ENCODE measurements around the gene NOL4.
"Not testable (repeated sequence)": the region's sequence is repeated elsewhere in the genome, so short reads cannot be mapped to it uniquely, and the experiment has no call there.

NOL4 gene, protein sequence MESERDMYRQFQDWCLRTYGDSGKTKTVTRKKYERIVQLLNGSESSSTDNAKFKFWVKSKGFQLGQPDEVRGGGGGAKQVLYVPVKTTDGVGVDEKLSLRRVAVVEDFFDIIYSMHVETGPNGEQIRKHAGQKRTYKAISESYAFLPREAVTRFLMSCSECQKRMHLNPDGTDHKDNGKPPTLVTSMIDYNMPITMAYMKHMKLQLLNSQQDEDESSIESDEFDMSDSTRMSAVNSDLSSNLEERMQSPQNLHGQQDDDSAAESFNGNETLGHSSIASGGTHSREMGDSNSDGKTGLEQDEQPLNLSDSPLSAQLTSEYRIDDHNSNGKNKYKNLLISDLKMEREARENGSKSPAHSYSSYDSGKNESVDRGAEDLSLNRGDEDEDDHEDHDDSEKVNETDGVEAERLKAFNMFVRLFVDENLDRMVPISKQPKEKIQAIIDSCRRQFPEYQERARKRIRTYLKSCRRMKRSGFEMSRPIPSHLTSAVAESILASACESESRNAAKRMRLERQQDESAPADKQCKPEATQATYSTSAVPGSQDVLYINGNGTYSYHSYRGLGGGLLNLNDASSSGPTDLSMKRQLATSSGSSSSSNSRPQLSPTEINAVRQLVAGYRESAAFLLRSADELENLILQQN

DNA sequence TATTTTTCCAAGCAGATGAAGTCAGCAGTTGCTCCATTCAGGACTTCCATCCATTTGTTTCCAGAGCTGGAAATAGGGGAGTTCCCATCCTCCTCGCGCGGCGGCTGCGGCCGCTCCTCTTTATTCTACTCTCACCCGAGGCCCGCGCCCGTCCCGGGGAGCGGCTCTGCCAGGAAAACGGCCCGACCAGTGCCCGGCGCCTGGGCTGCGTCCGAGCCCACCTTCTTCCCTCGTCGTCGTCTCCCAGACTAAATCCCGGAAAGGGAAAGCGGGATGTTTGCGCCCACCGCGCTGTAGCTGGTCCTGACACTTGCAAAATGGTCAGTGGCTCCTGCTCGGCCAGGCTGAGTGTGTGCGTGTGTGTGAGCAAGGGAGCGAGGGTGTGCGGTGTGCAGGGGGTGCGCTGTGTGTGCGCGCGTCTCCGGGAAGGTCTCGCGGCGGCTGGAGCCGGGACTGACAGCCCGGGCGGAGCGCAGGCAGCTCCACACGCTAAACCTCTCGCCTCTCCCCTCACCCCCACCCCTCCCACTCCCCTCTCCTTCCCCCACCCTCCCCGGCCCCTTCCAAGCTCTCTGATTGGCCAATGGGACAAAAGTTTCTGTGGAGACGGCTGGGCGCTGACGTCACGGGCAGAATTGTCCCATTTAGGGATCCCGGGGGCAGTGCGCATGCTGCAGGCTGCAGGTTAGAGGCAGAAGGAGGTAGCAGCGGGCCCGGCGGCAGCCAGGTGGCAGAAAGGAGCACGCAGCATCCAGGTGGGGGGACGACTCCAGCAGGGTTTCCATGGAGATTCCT, at the start of gene NOL4:
TSS of gene NOL4 (minus strand) at position 491 of the 795 bp plus-strand sequence. CDS start 1,660 bp downstream, outside the sequence.
- no peak within 1 kb of the TSS for H3K4me3 ChIP-seq (ENCODE audit: low read depth in 1 of 2, low read length in 1 of 2)
- no peaks in the 10 kb centered on the region for H3K9me3 ChIP-seq
- H3K27ac ChIP-seq = no peak within 1 kb of the TSS
- no peaks in the 10 kb centered on the region for H3K36me3 ChIP-seq
- H3K27me3 ChIP-seq = peaks cover 75% of the 10 kb centered on the region
- TF ChIP-seq, protein P1, sequence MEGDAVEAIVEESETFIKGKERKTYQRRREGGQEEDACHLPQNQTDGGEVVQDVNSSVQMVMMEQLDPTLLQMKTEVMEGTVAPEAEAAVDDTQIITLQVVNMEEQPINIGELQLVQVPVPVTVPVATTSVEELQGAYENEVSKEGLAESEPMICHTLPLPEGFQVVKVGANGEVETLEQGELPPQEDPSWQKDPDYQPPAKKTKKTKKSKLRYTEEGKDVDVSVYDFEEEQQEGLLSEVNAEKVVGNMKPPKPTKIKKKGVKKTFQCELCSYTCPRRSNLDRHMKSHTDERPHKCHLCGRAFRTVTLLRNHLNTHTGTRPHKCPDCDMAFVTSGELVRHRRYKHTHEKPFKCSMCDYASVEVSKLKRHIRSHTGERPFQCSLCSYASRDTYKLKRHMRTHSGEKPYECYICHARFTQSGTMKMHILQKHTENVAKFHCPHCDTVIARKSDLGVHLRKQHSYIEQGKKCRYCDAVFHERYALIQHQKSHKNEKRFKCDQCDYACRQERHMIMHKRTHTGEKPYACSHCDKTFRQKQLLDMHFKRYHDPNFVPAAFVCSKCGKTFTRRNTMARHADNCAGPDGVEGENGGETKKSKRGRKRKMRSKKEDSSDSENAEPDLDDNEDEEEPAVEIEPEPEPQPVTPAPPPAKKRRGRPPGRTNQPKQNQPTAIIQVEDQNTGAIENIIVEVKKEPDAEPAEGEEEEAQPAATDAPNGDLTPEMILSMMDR (IDR thresholded peaks at IDR 0.05) = no peak
- no peaks in the 10 kb centered on the region for H3K4me1 ChIP-seq (ENCODE audit: control insufficient read depth in 1 of 2, insufficient read depth in 1 of 2, low read depth in 1 of 2, low read length in 1 of 2)

DNA sequence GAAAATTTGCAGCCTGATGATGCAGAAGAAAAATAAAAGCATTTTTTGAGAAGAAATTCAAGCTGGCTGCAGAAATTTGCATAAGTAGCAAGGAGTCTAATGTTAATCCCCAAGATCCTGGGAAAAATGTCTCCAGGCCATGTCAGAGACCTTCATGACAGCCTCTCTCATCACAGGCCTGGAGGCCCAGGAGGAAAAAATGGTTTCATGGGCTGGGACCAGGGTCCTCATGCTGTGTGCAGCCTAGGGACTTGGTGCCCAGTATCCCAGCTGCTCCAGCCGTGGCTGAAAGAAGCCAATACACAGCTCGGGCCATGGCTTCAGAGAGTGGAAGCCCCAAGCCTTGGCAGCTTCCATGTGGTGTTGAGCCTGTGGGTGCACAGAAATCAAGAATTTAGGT, 41.3 kb upstream of the NOL4 start:
- not testable (repeated sequence) for H3K27me3 ChIP-seq; H3K9me3 ChIP-seq; H3K27ac ChIP-seq; H3K36me3 ChIP-seq; H3K4me1 ChIP-seq (ENCODE audit: control insufficient read depth in 1 of 2, insufficient read depth in 1 of 2, low read depth in 1 of 2, low read length in 1 of 2); H3K4me3 ChIP-seq (ENCODE audit: low read depth in 1 of 2, low read length in 1 of 2)

DNA sequence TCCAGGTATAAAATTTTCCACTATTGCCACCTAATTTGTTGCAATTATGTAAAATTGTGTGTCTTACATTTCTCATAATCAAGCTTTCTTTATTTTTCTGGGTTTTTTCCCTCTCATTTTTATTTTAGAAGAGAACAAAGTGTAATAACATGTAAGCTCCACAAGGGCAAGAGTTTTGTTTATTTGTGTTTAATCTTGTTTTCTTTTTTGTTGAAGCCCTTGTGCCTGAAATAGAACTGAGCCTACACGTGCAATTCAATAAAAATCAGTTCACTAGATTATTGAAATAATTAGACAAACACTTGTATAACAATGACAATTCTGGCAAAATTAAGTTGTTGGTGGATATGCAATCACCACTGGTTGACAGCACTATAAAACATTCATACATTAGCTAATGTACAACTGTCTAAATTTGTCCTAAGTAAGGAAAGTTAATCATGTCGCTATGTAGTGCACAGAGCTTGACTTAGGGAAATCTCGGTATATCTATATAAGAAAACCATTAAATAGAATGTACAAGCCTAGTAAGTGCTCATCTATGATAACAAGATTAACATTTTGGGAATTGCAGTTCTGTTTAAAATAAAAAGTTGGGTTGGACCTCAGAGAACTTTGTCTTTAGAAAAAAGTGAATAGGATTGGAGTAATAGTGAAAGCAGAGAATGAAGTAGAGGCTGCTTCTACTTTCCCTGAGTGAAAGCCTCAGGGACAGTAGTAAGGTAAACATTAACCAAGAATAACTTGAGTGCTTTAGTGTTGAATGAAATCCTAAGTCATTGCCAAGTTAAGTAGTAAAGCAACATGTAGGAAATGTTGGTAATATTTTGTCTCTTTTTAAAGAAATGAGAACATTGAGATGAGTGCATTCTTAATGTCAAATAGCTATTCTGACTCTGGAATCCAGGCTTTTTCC, 37.4 kb upstream of the NOL4 start:
- no peaks in the 10 kb centered on the region for H3K9me3 ChIP-seq
- TF ChIP-seq, protein P1 (IDR thresholded peaks at IDR 0.05) = no peak
- no peak overlapping the region for H3K27ac ChIP-seq
- H3K36me3 ChIP-seq = no peaks in the 10 kb centered on the region
- no peaks in the 10 kb centered on the region for H3K4me1 ChIP-seq (ENCODE audit: control insufficient read depth in 1 of 2, insufficient read depth in 1 of 2, low read depth in 1 of 2, low read length in 1 of 2)
- no peak overlapping the region for H3K4me3 ChIP-seq (ENCODE audit: low read depth in 1 of 2, low read length in 1 of 2)
- H3K27me3 ChIP-seq = no peaks in the 10 kb centered on the region

DNA sequence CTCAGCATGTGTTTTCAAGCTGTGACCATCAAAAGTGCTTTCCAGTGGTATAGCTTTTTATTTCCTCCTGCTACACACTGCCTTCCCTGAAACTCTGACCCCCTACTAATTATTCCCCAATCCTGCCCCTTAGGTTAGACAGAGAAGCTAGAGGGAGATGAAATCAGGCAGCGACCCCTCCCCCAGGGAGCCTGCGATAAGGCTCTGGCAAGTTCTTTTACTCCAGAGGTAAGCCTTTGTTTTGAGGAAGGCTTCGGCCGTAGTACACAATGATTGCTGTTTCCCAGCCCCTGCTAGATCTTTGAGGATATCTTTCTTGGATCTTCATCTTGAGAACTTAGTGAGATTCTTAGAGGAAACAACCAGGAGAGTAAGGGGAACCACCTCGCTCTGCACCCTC, 33.5 kb upstream of the NOL4 start:
- Histone ChIP-seq H3K4me1 (ENCODE audit: control insufficient read depth in 1 of 2, insufficient read depth in 1 of 2, low read depth in 1 of 2, low read length in 1 of 2) (no peaks in the 10 kb centered on the region), H3K9me3 (no peaks in the 10 kb centered on the region), H3K36me3 (no peaks in the 10 kb centered on the region), H3K27ac (no peak overlapping the region), H3K27me3 (no peaks in the 10 kb centered on the region), H3K4me3 (ENCODE audit: low read depth in 1 of 2, low read length in 1 of 2) (no peak overlapping the region)
- TF ChIP-seq, protein P1 (IDR thresholded peaks at IDR 0.05) = no peak

DNA sequence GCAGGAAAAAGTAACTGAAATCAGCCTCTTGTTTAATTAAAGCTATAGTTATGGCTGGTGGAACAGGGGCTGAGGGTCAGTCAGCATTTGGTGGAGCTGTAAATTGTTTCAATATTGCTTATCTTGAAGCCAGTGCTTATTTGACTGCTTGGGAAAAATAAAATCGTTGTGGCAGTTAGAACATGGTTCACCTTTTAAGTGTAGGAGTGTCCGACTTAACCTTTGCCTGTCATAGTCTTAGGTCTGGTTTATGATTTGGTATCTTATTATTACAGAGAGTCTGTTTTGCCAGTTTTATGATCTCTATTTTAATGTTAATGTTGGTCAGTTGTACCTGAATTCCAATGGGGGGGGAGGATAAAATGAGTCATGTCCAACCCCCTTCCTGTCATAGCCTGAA, 27.2 kb upstream of the NOL4 start:
- H3K36me3 ChIP-seq = no peaks in the 10 kb centered on the region
- TF ChIP-seq, protein P1 (IDR thresholded peaks at IDR 0.05) = no peak
- no peak overlapping the region for H3K4me3 ChIP-seq (ENCODE audit: low read depth in 1 of 2, low read length in 1 of 2)
- no peak overlapping the region for H3K27ac ChIP-seq
- H3K27me3 ChIP-seq = no peaks in the 10 kb centered on the region
- H3K4me1 ChIP-seq (ENCODE audit: control insufficient read depth in 1 of 2, insufficient read depth in 1 of 2, low read depth in 1 of 2, low read length in 1 of 2) = no peaks in the 10 kb centered on the region
- H3K9me3 ChIP-seq = no peaks in the 10 kb centered on the region

Measured in neutrophil (primary cell).